Spleen (tissue), 7 donors: ENCODE results near the gene KCTD10.

Source experiments
- POLR2A ChIP-seq, 3 donors: fragments of 450-650 bp; IDR thresholded peaks; one replicate each; pipeline ENCODE4 v1.5.1; 2017; ENCODE audit warnings: antibody characterized with exemption in 3 of 3, mild to moderate bottlenecking in 1 of 3
- TF ChIP-seq, protein P1 (sequence below), 11 experiments: fragments of 200-600 bp in 7 of 11; fragments of 450-650 bp in 4 of 11; sonication (generic) in 4 of 11; IDR thresholded peaks in 8 of 11; conservative IDR thresholded peaks in 3 of 11; 1 replicate in 7 of 11; 2 replicates in 4 of 11; pipeline versions ENCODE4 v1.4.0 to v1.8.0; 2016 to 2021; ENCODE audit warnings: antibody characterized with exemption in 11 of 11, inconsistent platforms in 4 of 11, mild to moderate bottlenecking in 1 of 11
- donor health status: DM: no; HTN: no; CAD: no; lungs with moderate emphysema.
- donor health status: DM: no; HTN: no; CAD: no.
- donor health status: DM: no; HTN: no; CAD: no.

DNA sequence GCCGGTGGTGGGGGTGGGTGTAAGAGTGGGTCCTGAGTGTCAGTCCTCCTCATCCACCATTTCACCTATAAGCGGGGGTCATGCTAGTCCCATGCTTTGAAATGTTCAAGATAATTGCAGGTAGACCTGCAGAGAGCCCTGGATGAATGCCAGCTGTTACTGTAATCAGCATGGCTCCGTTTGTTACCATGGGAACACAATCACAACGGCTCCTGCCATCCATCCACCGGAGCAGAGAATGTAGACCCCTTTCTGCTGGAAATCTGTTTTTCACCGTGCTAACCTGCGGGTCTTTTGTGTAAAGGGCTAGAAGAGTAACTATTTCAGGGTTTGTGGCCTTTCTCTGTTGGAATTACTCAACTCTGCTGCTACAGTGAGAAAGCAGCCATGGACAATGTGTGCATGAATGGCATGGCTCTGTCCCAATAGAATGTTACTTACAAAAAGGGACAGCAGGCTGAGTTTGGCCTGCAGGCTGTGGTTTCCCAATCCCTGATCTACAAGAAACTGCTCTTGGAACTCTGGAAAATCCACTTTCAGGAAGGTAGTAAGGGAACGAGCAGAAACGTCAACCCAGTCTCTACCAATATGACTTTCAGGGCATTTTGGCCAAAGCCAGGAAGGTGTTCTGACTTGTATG, 36.1 kb downstream of the KCTD10 start:
- TF ChIP-seq, protein P1, sequence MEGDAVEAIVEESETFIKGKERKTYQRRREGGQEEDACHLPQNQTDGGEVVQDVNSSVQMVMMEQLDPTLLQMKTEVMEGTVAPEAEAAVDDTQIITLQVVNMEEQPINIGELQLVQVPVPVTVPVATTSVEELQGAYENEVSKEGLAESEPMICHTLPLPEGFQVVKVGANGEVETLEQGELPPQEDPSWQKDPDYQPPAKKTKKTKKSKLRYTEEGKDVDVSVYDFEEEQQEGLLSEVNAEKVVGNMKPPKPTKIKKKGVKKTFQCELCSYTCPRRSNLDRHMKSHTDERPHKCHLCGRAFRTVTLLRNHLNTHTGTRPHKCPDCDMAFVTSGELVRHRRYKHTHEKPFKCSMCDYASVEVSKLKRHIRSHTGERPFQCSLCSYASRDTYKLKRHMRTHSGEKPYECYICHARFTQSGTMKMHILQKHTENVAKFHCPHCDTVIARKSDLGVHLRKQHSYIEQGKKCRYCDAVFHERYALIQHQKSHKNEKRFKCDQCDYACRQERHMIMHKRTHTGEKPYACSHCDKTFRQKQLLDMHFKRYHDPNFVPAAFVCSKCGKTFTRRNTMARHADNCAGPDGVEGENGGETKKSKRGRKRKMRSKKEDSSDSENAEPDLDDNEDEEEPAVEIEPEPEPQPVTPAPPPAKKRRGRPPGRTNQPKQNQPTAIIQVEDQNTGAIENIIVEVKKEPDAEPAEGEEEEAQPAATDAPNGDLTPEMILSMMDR (IDR thresholded peaks at IDR 0.05 in 8 of 11, conservative IDR thresholded peaks at IDR 0.05 in 3 of 11), result no peak
- no peak for TF ChIP-seq POLR2A (IDR thresholded peaks at IDR 0.05)
